ENCODE measurements around the gene UQCRC2. TPM values are rescaled to one million over a fixed set of nuclear protein-coding genes. Genes with fewer than 3 reads are reported as not detected.

UQCRC2 gene
- total and polyA plus RNA-seq, 2 experiments from 2014 or later: 107 to 116 TPM

DNA sequence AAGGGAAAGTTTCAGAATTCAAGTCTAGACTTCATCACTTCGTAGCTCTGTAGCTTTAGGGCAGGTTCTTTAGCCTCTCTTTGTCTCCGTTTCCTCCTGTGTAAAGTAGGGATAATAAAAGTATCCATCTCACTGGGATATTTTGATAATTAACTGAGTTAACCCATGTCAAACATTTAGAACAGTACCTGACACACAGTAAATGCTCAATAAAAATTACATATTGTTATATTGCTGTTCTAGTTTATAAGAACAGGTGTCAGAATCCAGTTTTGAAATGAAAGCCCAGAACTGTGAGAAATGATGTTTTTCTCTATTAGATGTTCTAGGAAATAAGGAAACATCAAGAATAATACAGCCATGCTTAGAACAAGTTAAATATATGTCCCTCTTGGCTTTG, 59.1 kb downstream of the UQCRC2 start:
- no peak for DNase-seq
- H4K20me1 ChIP-seq (ENCODE audit: insufficient read depth): peaks cover 9% of the 10 kb centered on the region; the same call in 1 of the 2 replicates
- in situ Hi-C loops (cut with MboI): loop anchor here (10.0 kb wide), 1 partner anchor 53 kb away; no protein-coding TSS in a partner anchor
- H3K79me2 ChIP-seq (ENCODE audit: insufficient read depth): peaks cover 95% of the 10 kb centered on the region
- H3K9me2 ChIP-seq (ENCODE audit: insufficient read depth): no peaks in the 10 kb centered on the region
- no peaks in the 10 kb centered on the region for H3K9me3 ChIP-seq (ENCODE audit: low read depth)
- no peak overlapping the region for H3K4me2 ChIP-seq (ENCODE audit: unreplicated experiment)
- no peak overlapping the region for H2AFZ ChIP-seq
- no peak overlapping the region for H3K4me3 ChIP-seq
- WGBS, 2 experiments (ENCODE audit: low coverage in 1 of 2, low lambda C conversion rate in 2 of 2, missing lambda C conversion rate in 2 of 2): 49 to 50% methylated on average over 2 of the region's 2 CpGs
- H3K4me1 ChIP-seq (ENCODE audit: insufficient read depth): peaks cover 10% of the 10 kb centered on the region
- no peaks in the 10 kb centered on the region for H3K27me3 ChIP-seq (replicated peaks; ENCODE audit: insufficient read depth)
- no peaks in the 10 kb centered on the region for H3K36me3 ChIP-seq (ENCODE audit: low read depth)
- H3K9ac ChIP-seq: no peak overlapping the region
- H3K27ac ChIP-seq: no peak overlapping the region
- no peaks in the 10 kb centered on the region for H3F3A ChIP-seq (ENCODE audit: insufficient read depth)
- TF ChIP-seq EZH2 (IDR thresholded peaks at IDR 0.05; ENCODE audit: insufficient read depth, poor library complexity, severe bottlenecking) (no peak), EZH2phosphoT487 (IDR thresholded peaks at IDR 0.05; ENCODE audit: insufficient read depth, low read depth) (no peak)

GRCh38 chr16:22013486-22013885, 60.3 kb downstream of the UQCRC2 start:
- H3K79me2 ChIP-seq (ENCODE audit: insufficient read depth): peaks cover 100% of the 10 kb centered on the region
- peaks cover 8% of the 10 kb centered on the region; the same call in 1 of the 2 replicates for H3F3A ChIP-seq (ENCODE audit: insufficient read depth)
- 72 to 75% methylated on average over 4 of the region's 4 CpGs for WGBS, 2 experiments (ENCODE audit: low coverage in 1 of 2, low lambda C conversion rate in 2 of 2, missing lambda C conversion rate in 2 of 2)
- in situ Hi-C loops (cut with MboI): loop anchor here (10.0 kb wide), 1 partner anchor 51 kb away; no protein-coding TSS in a partner anchor
- no peaks in the 10 kb centered on the region for H3K36me3 ChIP-seq (ENCODE audit: low read depth)
- peaks cover 18% of the 10 kb centered on the region for H3K4me1 ChIP-seq (ENCODE audit: insufficient read depth)
- no peaks in the 10 kb centered on the region for H3K27me3 ChIP-seq (replicated peaks; ENCODE audit: insufficient read depth)
- no peak overlapping the region for H3K4me3 ChIP-seq
- H3K9ac ChIP-seq: no peak overlapping the region
- H3K27ac ChIP-seq: no peak overlapping the region
- peaks cover 15% of the 10 kb centered on the region for H4K20me1 ChIP-seq (ENCODE audit: insufficient read depth)
- no peaks in the 10 kb centered on the region for H3K9me2 ChIP-seq (ENCODE audit: insufficient read depth)
- H3K9me3 ChIP-seq (ENCODE audit: low read depth): no peaks in the 10 kb centered on the region
- H2AFZ ChIP-seq: no peak overlapping the region
- H3K4me2 ChIP-seq (ENCODE audit: unreplicated experiment): no peak overlapping the region
- no peak for TF ChIP-seq EZH2phosphoT487 (IDR thresholded peaks at IDR 0.05; ENCODE audit: insufficient read depth, low read depth)
- no peak for TF ChIP-seq EZH2 (IDR thresholded peaks at IDR 0.05; ENCODE audit: insufficient read depth, poor library complexity, severe bottlenecking)
- no peak for DNase-seq

DNA sequence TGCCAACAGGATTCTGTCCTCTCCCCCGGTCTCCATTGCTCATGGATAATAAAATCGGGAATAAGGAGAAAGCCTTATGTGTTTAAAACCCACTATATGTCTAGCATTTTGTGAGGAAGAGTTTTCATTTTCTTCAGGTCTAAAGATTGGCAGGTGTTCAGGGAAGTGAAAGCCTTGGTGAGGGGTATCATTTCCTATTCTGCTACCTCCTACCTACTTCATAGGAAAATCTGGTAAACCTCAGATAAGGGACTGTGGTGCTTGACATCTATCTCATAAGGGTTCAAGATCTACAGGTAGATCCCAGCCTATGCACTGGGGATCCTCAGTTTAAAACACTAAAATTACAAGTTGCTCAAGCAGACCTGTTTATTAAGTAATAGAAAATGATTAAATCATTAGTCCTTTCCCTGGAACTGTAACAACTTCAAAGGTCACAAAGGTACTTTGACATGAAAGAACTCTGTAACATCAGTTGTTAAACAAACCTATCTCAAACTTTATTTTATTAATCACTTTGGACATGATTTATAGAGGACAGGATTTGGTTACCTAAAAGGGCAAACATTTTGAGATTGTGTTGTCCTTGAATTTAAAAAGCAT, 61.2 kb downstream of the UQCRC2 start:
- H3K27ac ChIP-seq: no peak overlapping the region
- H3K4me3 ChIP-seq: no peak overlapping the region
- no peak overlapping the region for H3K9ac ChIP-seq
- H3K4me1 ChIP-seq (ENCODE audit: insufficient read depth): peaks cover 21% of the 10 kb centered on the region
- no peak overlapping the region for H2AFZ ChIP-seq
- no peak overlapping the region for H3K4me2 ChIP-seq (ENCODE audit: unreplicated experiment)
- 92 to 98% methylated on average over 2 of the region's 2 CpGs for WGBS, 2 experiments (ENCODE audit: low coverage in 1 of 2, low lambda C conversion rate in 2 of 2, missing lambda C conversion rate in 2 of 2)
- peaks cover 10% of the 10 kb centered on the region; the same call in 1 of the 2 replicates for H3F3A ChIP-seq (ENCODE audit: insufficient read depth)
- H3K27me3 ChIP-seq (replicated peaks; ENCODE audit: insufficient read depth): no peaks in the 10 kb centered on the region
- H3K9me3 ChIP-seq (ENCODE audit: low read depth): no peaks in the 10 kb centered on the region
- no peaks in the 10 kb centered on the region for H3K9me2 ChIP-seq (ENCODE audit: insufficient read depth)
- in situ Hi-C loops (cut with MboI): loop anchor here (10.0 kb wide), 1 partner anchor 50 kb away; no protein-coding TSS in a partner anchor
- no peaks in the 10 kb centered on the region for H3K36me3 ChIP-seq (ENCODE audit: low read depth)
- H3K79me2 ChIP-seq (ENCODE audit: insufficient read depth): peaks cover 100% of the 10 kb centered on the region
- peaks cover 18% of the 10 kb centered on the region for H4K20me1 ChIP-seq (ENCODE audit: insufficient read depth)
- DNase-seq: no peak
- TF ChIP-seq EZH2phosphoT487 (IDR thresholded peaks at IDR 0.05; ENCODE audit: insufficient read depth, low read depth) (no peak), EZH2 (IDR thresholded peaks at IDR 0.05; ENCODE audit: insufficient read depth, poor library complexity, severe bottlenecking) (no peak)

DNA sequence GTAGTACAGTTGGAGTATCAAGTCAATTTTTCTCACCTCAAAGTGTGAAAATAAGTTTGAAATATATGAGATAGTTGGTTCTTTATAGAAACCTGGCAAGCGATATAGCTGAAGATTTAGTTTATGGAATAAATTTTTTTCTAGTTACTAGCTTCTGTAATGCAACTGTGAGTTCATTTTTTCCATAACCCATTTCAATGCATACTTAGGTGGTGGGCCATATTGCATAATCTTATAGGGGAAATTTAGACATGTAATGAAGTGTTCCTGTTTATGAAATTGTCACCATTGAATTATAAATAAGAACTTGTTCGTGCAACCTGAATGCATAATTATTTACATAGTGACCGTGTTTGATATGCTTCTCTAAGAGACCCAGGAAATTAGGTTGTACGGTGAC, 63.8 kb downstream of the UQCRC2 start:
- no peaks in the 10 kb centered on the region for H3K27me3 ChIP-seq (replicated peaks; ENCODE audit: insufficient read depth)
- TF ChIP-seq EZH2 (IDR thresholded peaks at IDR 0.05; ENCODE audit: insufficient read depth, poor library complexity, severe bottlenecking) (no peak), EZH2phosphoT487 (IDR thresholded peaks at IDR 0.05; ENCODE audit: insufficient read depth, low read depth) (no peak)
- 94 to 99% methylated on average over 4 of the region's 4 CpGs for WGBS, 2 experiments (ENCODE audit: low coverage in 1 of 2, low lambda C conversion rate in 2 of 2, missing lambda C conversion rate in 2 of 2)
- H3K79me2 ChIP-seq (ENCODE audit: insufficient read depth): peaks cover 100% of the 10 kb centered on the region
- H3K9me2 ChIP-seq (ENCODE audit: insufficient read depth): no peaks in the 10 kb centered on the region
- H3K36me3 ChIP-seq (ENCODE audit: low read depth): no peaks in the 10 kb centered on the region
- no peaks in the 10 kb centered on the region for H3K9me3 ChIP-seq (ENCODE audit: low read depth)
- no peak overlapping the region for H3K9ac ChIP-seq
- in situ Hi-C loops (cut with MboI): loop anchor here (10.0 kb wide), 1 partner anchor 48 kb away; no protein-coding TSS in a partner anchor
- no peak overlapping the region for H3K27ac ChIP-seq
- H3K4me1 ChIP-seq (ENCODE audit: insufficient read depth): peaks cover 11% of the 10 kb centered on the region
- H3K4me2 ChIP-seq (ENCODE audit: unreplicated experiment): no peak overlapping the region
- peaks cover 10% of the 10 kb centered on the region; the same call in 1 of the 2 replicates for H3F3A ChIP-seq (ENCODE audit: insufficient read depth)
- no peak overlapping the region for H2AFZ ChIP-seq
- H4K20me1 ChIP-seq (ENCODE audit: insufficient read depth): peaks cover 25% of the 10 kb centered on the region
- DNase-seq: no peak
- no peak overlapping the region for H3K4me3 ChIP-seq
